ENCODE measurements around the gene B4GALT4.

The B4GALT4 gene

DNA sequence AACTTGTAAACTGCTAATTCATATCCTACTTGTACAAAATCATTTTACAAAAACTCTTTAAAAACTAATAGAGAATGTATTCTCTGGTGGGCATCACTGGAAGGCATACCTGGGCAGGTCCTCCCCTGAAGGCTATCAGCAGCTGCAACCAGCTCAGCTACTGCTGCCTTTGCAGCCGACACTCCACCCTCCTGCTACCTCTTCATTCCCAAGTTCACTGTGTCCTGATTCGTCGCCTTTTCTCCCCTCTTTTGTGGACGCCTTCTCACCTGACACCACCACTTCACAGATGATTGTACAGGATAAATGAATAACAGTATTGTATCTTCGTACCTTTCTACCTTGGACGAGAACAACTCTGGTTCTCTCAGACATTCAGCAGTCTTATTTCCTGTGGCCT lies 28.9 kb downstream of the B4GALT4 start:
- Histone ChIP-seq H3K9me2 (replicated peaks; ENCODE audit: low read depth, low read length) (no peaks in the 10 kb centered on the region), H3K9me3 (ENCODE audit: insufficient read depth, low read depth, low read length) (no peaks in the 10 kb centered on the region), H3F3A (ENCODE audit: low read depth) (no peaks in the 10 kb centered on the region), H3K4me3 (ENCODE audit: low read length, poor library complexity, severe bottlenecking) (no peak overlapping the region), H3K79me2 (ENCODE audit: insufficient read depth, low read length) (no peaks in the 10 kb centered on the region), H3K36me3 (ENCODE audit: insufficient read depth, low read length) (peaks cover 57% of the 10 kb centered on the region; the same call in 1 of the 2 replicates), H3K4me2 (ENCODE audit: low read depth, low read length, poor library complexity, severe bottlenecking) (no peak overlapping the region), H3K27me3 (ENCODE audit: insufficient read depth, low read length, poor library complexity, severe bottlenecking) (no peaks in the 10 kb centered on the region), H3K4me1 (ENCODE audit: insufficient read depth, low read length, poor library complexity, severe bottlenecking) (no peaks in the 10 kb centered on the region), H3K9ac (ENCODE audit: low read depth, low read length, poor library complexity, severe bottlenecking) (no peak overlapping the region), H2AFZ (ENCODE audit: low read length) (no peak overlapping the region), H4K20me1 (ENCODE audit: insufficient read depth, low read length, poor library complexity, severe bottlenecking) (no peaks in the 10 kb centered on the region)
- TF ChIP-seq, protein P1, sequence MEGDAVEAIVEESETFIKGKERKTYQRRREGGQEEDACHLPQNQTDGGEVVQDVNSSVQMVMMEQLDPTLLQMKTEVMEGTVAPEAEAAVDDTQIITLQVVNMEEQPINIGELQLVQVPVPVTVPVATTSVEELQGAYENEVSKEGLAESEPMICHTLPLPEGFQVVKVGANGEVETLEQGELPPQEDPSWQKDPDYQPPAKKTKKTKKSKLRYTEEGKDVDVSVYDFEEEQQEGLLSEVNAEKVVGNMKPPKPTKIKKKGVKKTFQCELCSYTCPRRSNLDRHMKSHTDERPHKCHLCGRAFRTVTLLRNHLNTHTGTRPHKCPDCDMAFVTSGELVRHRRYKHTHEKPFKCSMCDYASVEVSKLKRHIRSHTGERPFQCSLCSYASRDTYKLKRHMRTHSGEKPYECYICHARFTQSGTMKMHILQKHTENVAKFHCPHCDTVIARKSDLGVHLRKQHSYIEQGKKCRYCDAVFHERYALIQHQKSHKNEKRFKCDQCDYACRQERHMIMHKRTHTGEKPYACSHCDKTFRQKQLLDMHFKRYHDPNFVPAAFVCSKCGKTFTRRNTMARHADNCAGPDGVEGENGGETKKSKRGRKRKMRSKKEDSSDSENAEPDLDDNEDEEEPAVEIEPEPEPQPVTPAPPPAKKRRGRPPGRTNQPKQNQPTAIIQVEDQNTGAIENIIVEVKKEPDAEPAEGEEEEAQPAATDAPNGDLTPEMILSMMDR (conservative IDR thresholded peaks at IDR 0.05; ENCODE audit: low read length), result no peak
- TF ChIP-seq EZH2phosphoT487 (IDR thresholded peaks at IDR 0.05; ENCODE audit: borderline replicate concordance), result no peak

DNA sequence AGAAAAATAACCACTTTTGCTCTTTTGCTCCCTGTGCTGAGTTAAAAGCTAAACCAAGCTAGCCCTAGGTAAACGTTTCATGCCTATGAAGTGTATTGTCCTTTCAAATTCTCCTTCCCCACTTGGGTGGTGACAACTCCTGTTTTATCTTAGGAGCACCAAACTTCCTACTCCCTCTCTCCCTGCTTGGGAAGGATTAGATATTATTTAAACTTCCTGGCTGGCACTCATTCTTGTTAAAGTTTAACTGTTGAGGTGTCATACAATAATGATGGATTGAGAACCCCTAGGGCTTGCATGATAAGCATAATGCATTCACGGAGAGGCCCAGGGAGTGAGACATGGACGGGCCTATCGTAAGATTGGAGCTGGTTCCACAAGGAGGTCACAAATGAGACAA lies 29.5 kb downstream of the B4GALT4 start:
- Histone ChIP-seq H3F3A (ENCODE audit: low read depth) (no peaks in the 10 kb centered on the region), H3K4me3 (ENCODE audit: low read length, poor library complexity, severe bottlenecking) (no peak overlapping the region), H4K20me1 (ENCODE audit: insufficient read depth, low read length, poor library complexity, severe bottlenecking) (no peaks in the 10 kb centered on the region), H3K9me2 (replicated peaks; ENCODE audit: low read depth, low read length) (no peaks in the 10 kb centered on the region), H3K27me3 (ENCODE audit: insufficient read depth, low read length, poor library complexity, severe bottlenecking) (no peaks in the 10 kb centered on the region), H3K79me2 (ENCODE audit: insufficient read depth, low read length) (no peaks in the 10 kb centered on the region), H3K36me3 (ENCODE audit: insufficient read depth, low read length) (peaks cover 56% of the 10 kb centered on the region; the same call in 1 of the 2 replicates), H2AFZ (ENCODE audit: low read length) (no peak overlapping the region), H3K4me1 (ENCODE audit: insufficient read depth, low read length, poor library complexity, severe bottlenecking) (no peaks in the 10 kb centered on the region), H3K9ac (ENCODE audit: low read depth, low read length, poor library complexity, severe bottlenecking) (no peak overlapping the region), H3K9me3 (ENCODE audit: insufficient read depth, low read depth, low read length) (no peaks in the 10 kb centered on the region), H3K4me2 (ENCODE audit: low read depth, low read length, poor library complexity, severe bottlenecking) (no peak overlapping the region)
- no peak for TF ChIP-seq EZH2phosphoT487 (IDR thresholded peaks at IDR 0.05; ENCODE audit: borderline replicate concordance)
- TF ChIP-seq, protein P1 (conservative IDR thresholded peaks at IDR 0.05; ENCODE audit: low read length), result no peak

DNA sequence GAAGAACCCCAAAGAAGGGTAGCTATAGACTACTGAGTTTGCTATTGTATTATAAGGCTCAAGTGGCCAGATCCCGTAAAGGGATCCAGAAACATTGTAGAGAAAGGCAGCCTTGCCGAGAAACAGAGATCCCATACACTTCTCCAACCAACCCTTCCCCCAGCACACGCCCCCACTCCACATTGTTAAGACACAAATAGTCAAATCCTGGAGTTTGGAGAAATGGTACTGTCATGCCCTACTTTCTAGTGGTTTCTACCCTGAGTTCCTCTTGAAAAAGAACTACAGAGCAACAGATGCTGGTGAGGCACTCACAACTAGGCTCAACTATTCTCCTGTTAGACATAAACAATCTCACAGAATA lies 33.2 kb downstream of the B4GALT4 start:
- H2AFZ ChIP-seq (ENCODE audit: low read length), result no peak overlapping the region
- H3F3A ChIP-seq (ENCODE audit: low read depth), result no peaks in the 10 kb centered on the region
- no peak overlapping the region for H3K9ac ChIP-seq (ENCODE audit: low read depth, low read length, poor library complexity, severe bottlenecking)
- H3K4me2 ChIP-seq (ENCODE audit: low read depth, low read length, poor library complexity, severe bottlenecking), result no peak overlapping the region
- H3K36me3 ChIP-seq (ENCODE audit: insufficient read depth, low read length), result peaks cover 30% of the 10 kb centered on the region; the same call in 1 of the 2 replicates
- no peaks in the 10 kb centered on the region for H3K4me1 ChIP-seq (ENCODE audit: insufficient read depth, low read length, poor library complexity, severe bottlenecking)
- H4K20me1 ChIP-seq (ENCODE audit: insufficient read depth, low read length, poor library complexity, severe bottlenecking), result no peaks in the 10 kb centered on the region
- no peaks in the 10 kb centered on the region for H3K9me2 ChIP-seq (replicated peaks; ENCODE audit: low read depth, low read length)
- H3K79me2 ChIP-seq (ENCODE audit: insufficient read depth, low read length), result no peaks in the 10 kb centered on the region
- H3K9me3 ChIP-seq (ENCODE audit: insufficient read depth, low read depth, low read length), result no peaks in the 10 kb centered on the region
- no peak overlapping the region for H3K4me3 ChIP-seq (ENCODE audit: low read length, poor library complexity, severe bottlenecking)
- H3K27me3 ChIP-seq (ENCODE audit: insufficient read depth, low read length, poor library complexity, severe bottlenecking), result no peaks in the 10 kb centered on the region
- TF ChIP-seq EZH2phosphoT487 (IDR thresholded peaks at IDR 0.05; ENCODE audit: borderline replicate concordance), result no peak
- TF ChIP-seq, protein P1 (conservative IDR thresholded peaks at IDR 0.05; ENCODE audit: low read length), result no peak
